HFF-Myc (cell line): ENCODE results near the gene RIMKLB.
A peak's percentile ranks its signal among the peaks of the same experiment; 100 is the strongest.

Experiments used
- DNase-seq: peaks from one replicate; pipeline ENCODE4 v3.0.0-alpha.2; 2011; ENCODE audit warnings: low read depth; ENCODE audit errors: extremely low read depth
- H3K4me3 ChIP-seq: replicated peaks from 2 replicates; pipeline ENCODE4 v1.5.1; 2011; ENCODE audit warnings: low read depth, mild to moderate bottlenecking, control low read depth, low read length
- CTCF ChIP-seq: IDR thresholded peaks from 2 replicates; pipeline ENCODE4 v1.5.1; 2012; ENCODE audit warnings: mild to moderate bottlenecking, low read depth, low read length, control low read depth; ENCODE audit errors: missing control alignments

RIMKLB gene

GRCh38 chr12:8676651-8677050 is 21.1 kb upstream of the RIMKLB start:
- TF ChIP-seq CTCF = no peak
- no peak overlapping the region for H3K4me3 ChIP-seq
- DNase-seq = no peak

GRCh38 chr12:8677362-8677761 is 20.4 kb upstream of the RIMKLB start:
- no peak for TF ChIP-seq CTCF
- DNase-seq = no peak
- no peak overlapping the region for H3K4me3 ChIP-seq

- DNase-seq = no peak
- no peak for TF ChIP-seq CTCF
- H3K4me3 ChIP-seq = no peak overlapping the region
These were observed 19.1 kb upstream of the RIMKLB start for GRCh38 chr12:8678661-8679111.

- TF ChIP-seq CTCF = peak; percentile 3
- no peak for DNase-seq
- H3K4me3 ChIP-seq = no peak overlapping the region
These were observed 17.3 kb upstream of the RIMKLB start for GRCh38 chr12:8680533-8680932.

DNA sequence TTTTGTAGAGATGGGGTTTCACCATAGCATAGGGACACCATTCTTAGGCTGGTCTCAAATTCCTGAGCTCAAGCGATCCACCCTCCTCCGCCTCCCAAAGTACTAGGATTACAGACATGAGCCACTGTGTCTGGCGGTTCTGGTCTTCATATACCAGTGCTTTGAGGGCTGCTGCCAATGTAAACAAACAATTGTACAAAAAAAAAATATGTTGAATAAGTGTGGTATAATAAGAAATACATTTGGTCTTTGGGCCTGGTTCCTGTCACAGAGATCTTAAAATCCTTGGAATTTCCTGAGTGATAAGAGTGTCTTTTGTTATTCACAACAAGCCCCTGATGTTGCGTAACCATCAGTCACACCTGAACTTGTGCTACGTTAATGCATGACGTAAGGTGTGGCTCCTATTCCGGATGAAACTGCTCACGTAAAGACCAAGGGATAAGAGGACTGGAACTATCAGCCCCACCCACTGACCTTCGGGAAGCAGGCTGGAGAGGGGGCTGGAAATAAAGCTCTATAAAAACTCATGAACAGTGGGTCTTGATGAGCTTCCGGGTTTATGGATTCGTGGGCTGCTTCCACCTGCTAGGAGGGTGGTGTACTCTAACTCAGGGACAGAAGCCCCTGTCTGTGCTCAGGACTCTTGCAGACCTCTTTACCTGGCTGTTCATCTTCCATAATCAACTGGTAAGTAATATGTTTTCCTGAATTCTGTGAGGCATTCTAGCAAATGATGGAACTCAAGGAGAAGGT is 16.5 kb upstream of the RIMKLB start:
- H3K4me3 ChIP-seq = no peak overlapping the region
- TF ChIP-seq CTCF = no peak
- DNase-seq = no peak

DNA sequence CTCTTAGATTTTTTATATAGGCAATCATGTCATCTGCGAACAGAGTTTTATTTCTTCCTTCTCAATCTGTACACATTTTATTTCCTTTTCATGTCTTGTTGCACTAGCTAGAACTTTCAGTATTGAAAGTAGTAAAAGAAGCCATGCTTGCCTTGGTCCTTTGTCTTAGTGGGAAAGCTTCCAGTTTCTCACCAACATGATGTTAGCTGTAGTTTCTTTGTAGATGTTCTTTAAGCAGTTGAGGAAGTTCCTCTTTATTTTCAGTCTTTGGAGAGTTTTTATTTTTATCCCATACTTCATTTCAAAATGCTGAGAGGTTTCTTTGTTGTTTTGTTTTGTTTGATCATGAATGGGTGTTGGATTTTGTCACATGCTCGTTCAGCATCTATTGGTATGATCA is 12.7 kb upstream of the RIMKLB start:
- H3K4me3 ChIP-seq = no peak overlapping the region
- TF ChIP-seq CTCF = no peak
- DNase-seq = no peak
